Tibial artery (tissue), 4 donors: ENCODE results near the gene PRSS33.

Experiments
- DNase-seq, 2 donors: peaks; one replicate each; pipeline ENCODE4 v3.0.0-alpha.2; 2019
- H3K27ac ChIP-seq, 2 donors: fragments of 200-600 bp; sonication (generic) in 1 of 2; 1 replicate in 1 of 2; 2 replicates in 1 of 2; pipeline ENCODE4 v1.5.1; 2018 to 2019; ENCODE audit warnings: mild to moderate bottlenecking in 1 of 2
- H3K27me3 ChIP-seq, 2 donors: fragments of 200-600 bp; sonication (generic) in 1 of 2; one replicate each; pipeline versions ENCODE4 v1.5.1 to v1.6.0; 2016 to 2019
- H3K36me3 ChIP-seq, 3 donors: fragments of 200-600 bp; sonication (generic) in 2 of 3; one replicate each; pipeline ENCODE4 v1.5.1; 2016 to 2019; ENCODE audit warnings: mild to moderate bottlenecking in 2 of 3
- H3K4me1 ChIP-seq, 4 donors: fragments of 200-600 bp; sonication (generic) in 2 of 4; 1 replicate in 3 of 4; 2 replicates in 1 of 4; pipeline ENCODE4 v1.5.1; 2016 to 2019
- H3K4me3 ChIP-seq, 2 donors: fragments of 200-600 bp; sonication (generic) in 1 of 2; 1 replicate in 1 of 2; 2 replicates in 1 of 2; pipeline ENCODE4 v1.5.1; 2018 to 2019; ENCODE audit warnings: mild to moderate bottlenecking in 2 of 2
- H3K9me3 ChIP-seq, 3 donors: fragments of 200-600 bp; sonication (generic) in 1 of 3; one replicate each; pipeline ENCODE4 v1.5.1; 2016 to 2019
- intact Hi-C: fragments of 100-400 bp; cut with DNase I; formaldehyde crosslinking; loops from one replicate; pipeline ENCODE4 v1.15.0; 2023; ENCODE audit warnings: low total_unique reads
- TF ChIP-seq, protein P1 (sequence below), 2 experiments: fragments of 200-600 bp in 1 of 2; fragments of 450-650 bp in 1 of 2; IDR thresholded peaks; one replicate each; pipeline ENCODE4 v1.5.1; 2017 to 2019; ENCODE audit warnings: antibody characterized with exemption in 2 of 2, mild to moderate bottlenecking in 1 of 2, moderate library complexity in 1 of 2

Gene PRSS33

DNA sequence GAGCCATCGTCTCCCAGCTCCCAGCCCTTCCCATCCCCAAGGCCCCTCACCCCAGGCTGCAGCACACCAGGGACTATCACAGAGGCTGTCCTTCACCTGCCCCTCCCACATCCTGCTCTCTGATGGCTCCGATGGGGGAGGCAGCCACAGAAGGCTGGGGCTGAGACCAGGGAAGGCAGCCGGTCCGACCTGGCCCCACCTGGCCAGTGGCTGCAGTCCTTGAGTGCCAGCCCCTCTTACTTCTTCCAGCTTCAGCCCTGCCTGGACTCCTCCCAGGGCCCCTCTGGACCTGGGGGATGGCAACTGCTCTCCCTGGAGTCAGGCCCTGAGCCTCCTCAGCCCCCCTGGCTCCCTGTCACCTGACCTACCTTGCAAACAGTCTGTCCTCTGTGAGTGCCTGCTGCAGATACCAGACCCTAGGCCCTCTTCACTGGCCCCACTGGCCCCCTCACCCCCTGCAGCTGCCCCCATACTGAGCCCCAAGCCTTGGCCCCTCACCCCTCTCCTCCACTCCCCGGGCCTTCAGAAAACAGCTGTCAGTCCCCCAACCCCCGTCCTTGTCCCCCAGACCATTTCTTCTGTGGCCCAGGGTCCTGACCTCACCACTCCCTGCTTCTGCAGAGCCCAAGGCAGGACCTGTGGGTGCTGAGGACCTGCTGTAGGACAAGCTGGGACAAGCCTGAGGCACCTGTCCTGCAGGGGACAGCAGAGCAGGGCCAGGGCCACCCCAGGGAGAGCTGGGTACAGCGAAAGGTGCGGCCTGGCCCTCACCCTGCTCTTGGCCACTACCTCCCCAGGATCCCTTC, 47.5 kb downstream of the PRSS33 start:
- Histone ChIP-seq H3K27ac (no peak overlapping the region), H3K36me3 (no peaks in the 10 kb centered on the region), H3K27me3 (peaks cover 0 to 60% of the 10 kb centered on the region in 2 donors), H3K9me3 (no peaks in the 10 kb centered on the region), H3K4me3 (no peak overlapping the region), H3K4me1 (no peaks in the 10 kb centered on the region)
- TF ChIP-seq, protein P1, sequence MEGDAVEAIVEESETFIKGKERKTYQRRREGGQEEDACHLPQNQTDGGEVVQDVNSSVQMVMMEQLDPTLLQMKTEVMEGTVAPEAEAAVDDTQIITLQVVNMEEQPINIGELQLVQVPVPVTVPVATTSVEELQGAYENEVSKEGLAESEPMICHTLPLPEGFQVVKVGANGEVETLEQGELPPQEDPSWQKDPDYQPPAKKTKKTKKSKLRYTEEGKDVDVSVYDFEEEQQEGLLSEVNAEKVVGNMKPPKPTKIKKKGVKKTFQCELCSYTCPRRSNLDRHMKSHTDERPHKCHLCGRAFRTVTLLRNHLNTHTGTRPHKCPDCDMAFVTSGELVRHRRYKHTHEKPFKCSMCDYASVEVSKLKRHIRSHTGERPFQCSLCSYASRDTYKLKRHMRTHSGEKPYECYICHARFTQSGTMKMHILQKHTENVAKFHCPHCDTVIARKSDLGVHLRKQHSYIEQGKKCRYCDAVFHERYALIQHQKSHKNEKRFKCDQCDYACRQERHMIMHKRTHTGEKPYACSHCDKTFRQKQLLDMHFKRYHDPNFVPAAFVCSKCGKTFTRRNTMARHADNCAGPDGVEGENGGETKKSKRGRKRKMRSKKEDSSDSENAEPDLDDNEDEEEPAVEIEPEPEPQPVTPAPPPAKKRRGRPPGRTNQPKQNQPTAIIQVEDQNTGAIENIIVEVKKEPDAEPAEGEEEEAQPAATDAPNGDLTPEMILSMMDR (IDR thresholded peaks at IDR 0.05) = no peak
- no peak for DNase-seq
- intact Hi-C loops = loop anchor here (10.0 kb wide), 1 partner anchor 115 kb away; the partner anchor contains the start of gene PRSS22

DNA sequence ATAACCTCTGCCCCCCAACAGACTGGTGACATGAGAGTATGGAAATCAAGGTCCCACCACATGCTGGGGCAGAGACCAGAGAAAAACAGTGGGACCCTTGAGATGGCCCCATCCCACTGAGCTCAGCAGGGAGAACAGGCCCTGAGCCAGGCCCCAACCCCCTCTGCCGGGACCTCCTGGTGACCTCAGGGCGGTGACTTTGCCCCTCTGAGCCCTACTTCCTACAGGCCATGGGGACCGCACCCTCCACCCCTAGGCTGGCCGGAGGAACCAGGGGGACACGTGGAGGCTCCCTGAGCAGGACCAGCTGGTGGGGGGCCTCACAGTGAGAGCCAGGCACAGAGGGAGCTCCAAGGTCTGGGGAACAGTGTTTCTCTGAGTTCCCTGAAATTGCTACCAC, 48.7 kb downstream of the PRSS33 start:
- H3K4me3 ChIP-seq = no peak overlapping the region
- H3K9me3 ChIP-seq = no peaks in the 10 kb centered on the region
- peaks cover 0 to 63% of the 10 kb centered on the region in 2 donors for H3K27me3 ChIP-seq
- H3K27ac ChIP-seq = no peak overlapping the region
- no peaks in the 10 kb centered on the region for H3K36me3 ChIP-seq
- H3K4me1 ChIP-seq = no peaks in the 10 kb centered on the region
- intact Hi-C loops = loop anchor here (10.0 kb wide), 1 partner anchor 116 kb away; the partner anchor contains the start of gene PRSS22
- no peak for DNase-seq
- TF ChIP-seq, protein P1 (IDR thresholded peaks at IDR 0.05) = no peak

DNA sequence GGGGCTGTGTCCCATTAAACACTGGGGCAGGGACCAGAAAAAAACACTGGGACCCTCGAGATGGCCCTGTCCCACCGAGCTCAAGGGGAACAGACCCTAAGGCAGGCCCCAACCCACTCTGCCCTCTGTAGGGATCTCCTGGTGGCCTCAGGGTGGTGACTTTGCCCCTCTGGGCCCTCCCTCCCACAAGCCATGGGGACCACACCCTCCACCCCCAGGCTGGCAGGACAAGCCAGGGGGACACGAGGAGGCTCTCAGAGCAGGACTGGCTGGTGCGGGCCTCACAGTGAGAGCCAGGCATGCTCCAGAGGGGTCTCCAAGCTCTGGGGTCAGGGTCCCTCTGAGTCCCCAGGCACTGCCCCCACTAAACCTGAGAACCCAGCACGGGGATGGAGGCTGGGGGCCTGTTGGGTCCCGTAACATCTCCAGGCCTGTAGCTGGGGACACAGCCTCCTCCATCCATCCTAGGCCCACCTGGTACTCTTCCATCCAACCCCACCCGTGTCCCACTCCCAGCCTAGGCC, 49.4 kb downstream of the PRSS33 start:
- no peaks in the 10 kb centered on the region for H3K36me3 ChIP-seq
- TF ChIP-seq, protein P1 (IDR thresholded peaks at IDR 0.05) = no peak
- H3K27me3 ChIP-seq = peaks cover 0 to 63% of the 10 kb centered on the region in 2 donors
- no peak overlapping the region for H3K27ac ChIP-seq
- H3K4me1 ChIP-seq = no peaks in the 10 kb centered on the region
- DNase-seq = no peak
- no peaks in the 10 kb centered on the region for H3K9me3 ChIP-seq
- no peak overlapping the region for H3K4me3 ChIP-seq
- intact Hi-C loops = loop anchor here (10.0 kb wide), 1 partner anchor 117 kb away; the partner anchor contains the start of gene PRSS22

DNA sequence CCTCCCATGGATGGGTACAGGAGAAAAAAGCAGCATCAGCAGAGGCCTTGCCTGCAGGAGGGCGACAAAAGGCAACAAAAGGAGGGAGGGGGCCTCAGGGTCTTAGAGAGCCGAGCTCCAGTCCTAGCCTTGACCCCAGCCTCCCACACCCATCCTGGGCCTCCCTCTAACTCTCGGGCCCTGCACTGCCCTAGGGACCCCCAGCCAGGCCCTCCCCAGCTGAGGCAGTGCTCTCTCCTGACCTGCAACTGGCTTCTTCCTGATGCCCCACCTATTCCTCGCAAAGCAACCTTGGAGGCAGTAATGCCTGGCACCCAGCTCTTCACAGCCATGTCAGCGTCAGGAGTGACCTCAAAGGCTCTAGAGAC, 50.1 kb downstream of the PRSS33 start:
- intact Hi-C loops = loop anchor here (10.0 kb wide), 1 partner anchor 118 kb away; the partner anchor contains the start of gene PRSS22
- no peaks in the 10 kb centered on the region for H3K4me1 ChIP-seq
- DNase-seq = no peak
- H3K27me3 ChIP-seq = peaks cover 0 to 57% of the 10 kb centered on the region in 2 donors
- H3K36me3 ChIP-seq = no peaks in the 10 kb centered on the region
- no peaks in the 10 kb centered on the region for H3K9me3 ChIP-seq
- no peak overlapping the region for H3K4me3 ChIP-seq
- TF ChIP-seq, protein P1 (IDR thresholded peaks at IDR 0.05) = no peak
- no peak overlapping the region for H3K27ac ChIP-seq

DNA sequence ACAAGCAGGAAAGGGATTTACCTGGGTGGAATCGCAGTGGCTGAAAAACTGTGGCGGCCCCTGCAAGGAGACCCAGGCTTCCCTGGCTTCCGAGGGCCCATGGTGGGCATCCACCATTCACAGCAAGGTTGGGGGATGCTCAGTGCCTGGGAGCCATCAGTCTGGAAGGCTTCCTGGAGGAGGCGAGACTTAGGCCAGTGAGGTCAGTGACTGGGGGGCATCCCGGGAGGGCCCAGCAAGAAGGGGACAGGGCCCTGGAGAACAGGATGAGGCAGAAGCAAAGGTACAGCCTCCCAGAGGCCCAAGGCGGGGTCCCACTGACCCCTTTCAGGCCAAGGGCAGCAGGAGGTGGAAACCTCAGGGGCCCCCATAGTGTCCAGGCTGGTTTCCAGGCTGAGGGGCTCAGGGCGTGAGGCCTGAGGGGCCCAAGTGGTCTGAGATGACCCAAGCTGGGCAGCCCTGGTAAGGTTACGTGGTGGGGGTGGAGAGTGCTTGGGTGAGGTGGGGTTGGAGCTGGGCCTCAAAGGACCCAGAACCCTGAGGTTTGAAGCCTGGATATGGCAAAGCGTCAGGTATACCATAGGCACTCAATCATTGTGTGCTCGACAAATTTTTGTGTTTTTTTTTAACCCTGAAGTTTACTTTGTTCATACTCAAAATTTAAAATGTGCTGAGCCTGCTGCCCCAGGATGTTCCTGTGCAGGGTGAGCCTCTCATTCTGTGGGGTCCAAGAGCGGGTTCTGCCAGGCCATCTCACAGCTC, 50.7 kb downstream of the PRSS33 start:
- no peak overlapping the region for H3K27ac ChIP-seq
- no peak for DNase-seq
- H3K27me3 ChIP-seq = peaks cover 0 to 56% of the 10 kb centered on the region in 2 donors
- H3K36me3 ChIP-seq = no peaks in the 10 kb centered on the region
- TF ChIP-seq, protein P1 (IDR thresholded peaks at IDR 0.05) = no peak
- intact Hi-C loops = loop anchor here (10.0 kb wide), 1 partner anchor 118 kb away; the partner anchor contains the start of gene PRSS22
- H3K9me3 ChIP-seq = no peaks in the 10 kb centered on the region
- H3K4me3 ChIP-seq = no peak overlapping the region
- H3K4me1 ChIP-seq = no peaks in the 10 kb centered on the region
